Natural killer cell (primary cell): Measurements from ENCODE around the gene SLC5A6. TPM values are rescaled to one million over a fixed set of nuclear protein-coding genes. Genes with fewer than 3 reads are reported as not detected.

Experiments
- ATAC-seq, 3 donors: fragments of 150-1000 bp in 2 of 3; fragments of 200-7000 bp in 1 of 3; cut with Tn5 transposase; 1 replicate in 1 of 3; 2 replicates in 2 of 3; pipeline ENCODE4 v1.10.0; 2021; ENCODE audit warnings: mild to moderate bottlenecking in 2 of 3, moderate library complexity in 2 of 3
- DNase-seq, 2 donors: peaks; one replicate each; pipeline versions ENCODE4 v3.0.0 to v3.0.0-alpha.2; 2013 to 2021; ENCODE audit warnings: mixed read lengths in 1 of 2
- H3K27ac ChIP-seq: one replicate; pipeline ENCODE4 v1.5.1; 2013; ENCODE audit warnings: mild to moderate bottlenecking, low read length
- H3K27me3 ChIP-seq: one replicate; pipeline ENCODE4 v1.6.1; 2013; ENCODE audit warnings: low read length; ENCODE audit not compliant: control insufficient read depth, insufficient read depth
- H3K36me3 ChIP-seq: one replicate; pipeline ENCODE4 v1.6.1; 2013; ENCODE audit warnings: low read length; ENCODE audit not compliant: control insufficient read depth, insufficient read depth
- H3K4me1 ChIP-seq: one replicate; pipeline ENCODE4 v1.6.1; 2013; ENCODE audit warnings: low read length; ENCODE audit not compliant: control insufficient read depth, insufficient read depth
- H3K4me3 ChIP-seq: one replicate; pipeline ENCODE4 v1.5.1; 2013; ENCODE audit warnings: low read length
- H3K9me3 ChIP-seq: one replicate; pipeline ENCODE4 v1.6.1; 2013; ENCODE audit warnings: low read length; ENCODE audit not compliant: control insufficient read depth, insufficient read depth
- H3K27ac Mint-ChIP-seq, 2 donors: one replicate each; pipeline ENCODE4 v1.8.0; 2022; ENCODE audit warnings: mild to moderate bottlenecking in 2 of 2, mixed read lengths in 2 of 2, moderate library complexity in 1 of 2
- H3K27me3 Mint-ChIP-seq, 2 donors: one replicate each; pipeline ENCODE4 v1.8.0; 2022; ENCODE audit warnings: low read depth in 2 of 2, mixed read lengths in 2 of 2
- H3K36me3 Mint-ChIP-seq: one replicate; pipeline ENCODE4 v1.8.0; 2022; ENCODE audit warnings: mixed read lengths
- H3K4me1 Mint-ChIP-seq, 2 donors: one replicate each; pipeline ENCODE4 v1.8.0; 2022; ENCODE audit warnings: mixed read lengths in 2 of 2
- H3K4me3 Mint-ChIP-seq: one replicate; pipeline ENCODE4 v1.8.0; 2022; ENCODE audit warnings: mild to moderate bottlenecking, moderate library complexity, mixed read lengths
- H3K9me3 Mint-ChIP-seq, 2 donors: one replicate each; pipeline ENCODE4 v1.8.0; 2022; ENCODE audit warnings: mixed read lengths in 2 of 2
- WGBS: methylation state at CpG from one replicate; pipeline ENCODE4 v1.1.7; 2013; ENCODE audit warnings: missing lambda C conversion rate; ENCODE audit not compliant: insufficient coverage; 5-methylcytosine and 5-hydroxymethylcytosine counted together
- intact Hi-C: fragments of 100-400 bp; cut with micrococcal nuclease; formaldehyde crosslinking; loops from one replicate; pipeline ENCODE4 v1.14.2; 2022
- total RNA-seq, 4 donors: library from RNA; stranded (reverse); fragments of 120-200 nt in 1 of 4; gene quantifications; one replicate each; pipeline versions ENCODE4 v1.2.3 to v1.2.4, GENCODE V29; 2013 to 2022
- TF ChIP-seq, protein P1 (sequence below): fragments of 200-600 bp; IDR thresholded peaks from one replicate; pipeline ENCODE4 v1.8.0; 2022; ENCODE audit warnings: antibody characterized with exemption

SLC5A6 gene
- total RNA-seq, 3 donors from 2014 or later (not counting 1 experiment from before 2014, with no cell fraction given) = 86.2 to 102 (median 93.7) TPM

DNA sequence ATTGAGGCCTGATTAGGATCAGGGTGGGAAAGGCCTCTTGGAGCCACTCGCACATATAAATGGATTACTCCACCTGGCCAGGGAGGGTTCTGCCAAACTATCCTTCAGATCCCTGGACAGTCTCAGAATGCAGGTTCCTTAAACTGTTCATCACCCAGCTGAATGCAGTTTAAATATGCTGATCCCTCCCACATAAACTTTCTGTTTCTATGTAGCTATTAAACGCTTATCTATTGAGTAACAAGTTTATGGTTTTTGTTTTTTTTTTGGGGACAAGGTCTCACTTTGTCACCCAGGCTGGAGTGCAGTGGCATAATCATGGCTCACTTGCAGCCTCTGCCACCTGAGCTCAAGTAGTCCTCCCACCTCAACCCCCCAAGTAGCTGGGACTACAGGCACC is 7.0 kb upstream of the SLC5A6 start:
- Mint-ChIP-seq H3K9me3 (no peaks in the 10 kb centered on the region), H3K27me3 (no peaks in the 10 kb centered on the region), H3K4me1 (peaks cover 19 to 29% of the 10 kb centered on the region in 2 donors), H3K27ac (no peak overlapping the region), H3K36me3 (no peaks in the 10 kb centered on the region), H3K4me3 (no peak overlapping the region)
- TF ChIP-seq, protein P1, sequence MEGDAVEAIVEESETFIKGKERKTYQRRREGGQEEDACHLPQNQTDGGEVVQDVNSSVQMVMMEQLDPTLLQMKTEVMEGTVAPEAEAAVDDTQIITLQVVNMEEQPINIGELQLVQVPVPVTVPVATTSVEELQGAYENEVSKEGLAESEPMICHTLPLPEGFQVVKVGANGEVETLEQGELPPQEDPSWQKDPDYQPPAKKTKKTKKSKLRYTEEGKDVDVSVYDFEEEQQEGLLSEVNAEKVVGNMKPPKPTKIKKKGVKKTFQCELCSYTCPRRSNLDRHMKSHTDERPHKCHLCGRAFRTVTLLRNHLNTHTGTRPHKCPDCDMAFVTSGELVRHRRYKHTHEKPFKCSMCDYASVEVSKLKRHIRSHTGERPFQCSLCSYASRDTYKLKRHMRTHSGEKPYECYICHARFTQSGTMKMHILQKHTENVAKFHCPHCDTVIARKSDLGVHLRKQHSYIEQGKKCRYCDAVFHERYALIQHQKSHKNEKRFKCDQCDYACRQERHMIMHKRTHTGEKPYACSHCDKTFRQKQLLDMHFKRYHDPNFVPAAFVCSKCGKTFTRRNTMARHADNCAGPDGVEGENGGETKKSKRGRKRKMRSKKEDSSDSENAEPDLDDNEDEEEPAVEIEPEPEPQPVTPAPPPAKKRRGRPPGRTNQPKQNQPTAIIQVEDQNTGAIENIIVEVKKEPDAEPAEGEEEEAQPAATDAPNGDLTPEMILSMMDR = no peak
- ATAC-seq (no peak), DNase-seq (no peak)
- no peak overlapping the region for H3K27ac ChIP-seq
- H3K27me3 ChIP-seq = no peaks in the 10 kb centered on the region
- no peak overlapping the region for H3K4me3 ChIP-seq
- intact Hi-C loops = no loop called here
- 80% methylated on average over 2 of the region's 2 CpGs for WGBS
- H3K4me1 ChIP-seq = peaks cover 15% of the 10 kb centered on the region
- H3K9me3 ChIP-seq = no peaks in the 10 kb centered on the region
- peaks cover 29% of the 10 kb centered on the region for H3K36me3 ChIP-seq

DNA sequence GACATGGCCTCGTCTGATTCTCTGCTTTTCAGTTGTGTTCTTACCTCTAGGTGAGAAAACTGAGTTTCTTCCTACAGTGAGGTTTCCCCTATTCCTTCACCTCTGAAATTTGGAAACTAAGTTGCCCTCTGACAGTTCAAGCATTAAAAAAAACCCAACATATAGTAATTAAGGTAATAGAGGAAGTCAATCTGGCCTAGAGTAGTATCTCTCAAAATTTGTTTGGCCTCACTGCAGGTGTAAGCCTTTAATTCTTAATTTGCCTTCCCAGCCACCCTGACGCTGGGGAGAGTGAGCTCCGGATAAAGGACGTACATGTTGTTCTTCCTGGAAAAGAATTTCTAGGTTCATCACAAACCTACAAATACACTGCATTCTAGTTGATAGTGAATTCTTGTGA is 6.5 kb upstream of the SLC5A6 start:
- Histone ChIP-seq H3K27me3 (no peaks in the 10 kb centered on the region), H3K36me3 (peaks cover 24% of the 10 kb centered on the region), H3K27ac (no peak overlapping the region), H3K4me1 (peaks cover 15% of the 10 kb centered on the region), H3K9me3 (no peaks in the 10 kb centered on the region), H3K4me3 (no peak overlapping the region)
- intact Hi-C loops = no loop called here
- Mint-ChIP-seq H3K36me3 (no peaks in the 10 kb centered on the region), H3K4me1 (peaks cover 20 to 31% of the 10 kb centered on the region in 2 donors), H3K4me3 (peak overlapping the region; percentile 90), H3K27me3 (no peaks in the 10 kb centered on the region), H3K9me3 (no peaks in the 10 kb centered on the region), H3K27ac (no peak overlapping the region)
- no peak for ATAC-seq
- no peak for DNase-seq
- TF ChIP-seq, protein P1 = no peak
- WGBS = 72% methylated on average over 4 of the region's 4 CpGs

DNA sequence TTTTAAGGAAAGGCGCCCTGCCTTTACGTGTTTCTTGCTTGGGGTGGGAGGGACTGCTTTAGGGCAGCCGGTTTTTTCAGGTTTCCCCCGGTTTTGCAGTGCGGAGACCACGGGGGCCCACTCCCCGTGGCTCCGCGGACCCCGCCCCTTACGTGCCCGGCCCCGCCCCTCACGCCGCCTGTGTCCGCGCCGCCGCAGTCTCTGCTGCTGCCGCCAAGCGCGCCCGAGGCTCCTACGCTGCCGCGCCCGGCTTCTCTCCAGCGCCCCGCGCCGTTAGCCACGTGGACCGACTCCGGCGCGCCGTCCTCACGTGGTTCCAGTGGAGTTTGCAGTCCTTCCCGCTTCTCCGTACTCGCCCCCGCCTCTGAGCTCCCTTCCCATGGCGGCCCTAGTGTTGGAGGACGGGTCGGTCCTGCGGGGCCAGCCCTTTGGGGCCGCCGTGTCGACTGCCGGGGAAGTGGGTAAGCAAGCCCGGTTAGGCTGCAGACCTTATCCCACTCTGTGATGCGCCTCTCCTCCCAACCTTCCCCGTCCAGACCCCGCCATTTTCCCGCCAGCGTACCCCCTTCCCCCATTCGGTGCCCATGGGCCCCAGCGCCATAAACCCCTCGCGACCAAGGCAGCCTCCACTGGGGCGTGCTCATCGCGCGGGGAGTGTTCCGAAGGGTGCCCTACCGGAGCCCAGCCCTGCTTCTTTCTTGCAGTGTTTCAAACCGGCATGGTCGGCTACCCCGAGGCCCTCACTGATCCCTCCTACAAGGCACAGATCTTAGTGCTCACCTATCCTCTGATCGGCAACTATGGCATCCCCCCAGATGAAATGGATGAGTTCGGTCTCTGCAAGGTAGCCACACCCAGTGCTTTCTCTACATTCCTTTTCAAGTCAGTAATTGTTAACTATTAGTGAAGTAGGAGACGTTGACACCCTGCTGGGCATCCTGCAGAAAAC is 5.4 kb upstream of the SLC5A6 start, which contains the start of gene CAD:
Gene CAD (plus strand): TSS at position 197 of the 949 bp plus-strand sequence. CDS start 183 bp downstream, at position 380.
- Mint-ChIP-seq H3K9me3 (no peaks in the 10 kb centered on the region), H3K27ac (peak within 1 kb of the TSS; percentile 77 to 90), H3K27me3 (no peaks in the 10 kb centered on the region), H3K36me3 (no peaks in the 10 kb centered on the region), H3K4me3 (peak within 1 kb of the TSS; percentile 90), H3K4me1 (peaks cover 32 to 43% of the 10 kb centered on the region in 2 donors)
- WGBS = under 1% methylated on average over 72 of the region's 72 CpGs
- peak; percentile 76 to 93 for DNase-seq
- TF ChIP-seq, protein P1 = no peak
- H3K4me3 ChIP-seq = peak within 1 kb of the TSS; percentile 85
- H3K9me3 ChIP-seq = no peaks in the 10 kb centered on the region
- H3K36me3 ChIP-seq = peaks cover 16% of the 10 kb centered on the region
- peaks cover 21% of the 10 kb centered on the region for H3K4me1 ChIP-seq
- peak; percentile 82 to 88 (median 83) for ATAC-seq
- H3K27me3 ChIP-seq = no peaks in the 10 kb centered on the region
- intact Hi-C loops = no loop called here
- H3K27ac ChIP-seq = peak within 1 kb of the TSS; percentile 72
